ENCODE measurements around the gene TSHZ1.

TSHZ1 gene

GRCh38 chr18:75269124-75269680 lies 58.6 kb downstream of the TSHZ1 start:
- DNase-seq, result no peak

GRCh38 chr18:75269696-75270095 lies 59.1 kb downstream of the TSHZ1 start:
- no peak for DNase-seq

- no peak for DNase-seq
Observed at GRCh38 chr18:75271952-75272351, 61.4 kb downstream of the TSHZ1 start.

DNA sequence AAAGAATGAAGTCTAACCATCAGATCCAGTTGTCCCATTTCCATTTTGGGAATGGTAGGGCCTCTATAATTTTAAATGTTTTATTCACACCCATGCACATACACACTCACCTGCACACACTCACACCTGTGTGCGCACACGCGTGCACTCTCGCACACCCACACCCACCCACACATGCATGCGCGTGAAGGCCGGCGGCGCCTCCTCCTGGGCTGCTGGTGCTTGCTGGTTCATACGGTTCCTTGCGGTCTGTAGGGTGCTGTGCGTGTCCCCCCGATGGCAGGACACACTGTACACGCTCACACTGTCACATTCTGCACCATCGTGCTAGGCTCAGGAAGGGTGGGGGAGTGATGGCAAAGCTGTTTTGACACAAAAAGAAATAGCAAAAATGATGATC lies 63.2 kb downstream of the TSHZ1 start:
- no peak for DNase-seq

- no peak for DNase-seq
Observed at GRCh38 chr18:75275226-75275625, 64.6 kb downstream of the TSHZ1 start.

- no peak for DNase-seq
Observed at GRCh38 chr18:75276818-75277609, 66.4 kb downstream of the TSHZ1 start.

DNA sequence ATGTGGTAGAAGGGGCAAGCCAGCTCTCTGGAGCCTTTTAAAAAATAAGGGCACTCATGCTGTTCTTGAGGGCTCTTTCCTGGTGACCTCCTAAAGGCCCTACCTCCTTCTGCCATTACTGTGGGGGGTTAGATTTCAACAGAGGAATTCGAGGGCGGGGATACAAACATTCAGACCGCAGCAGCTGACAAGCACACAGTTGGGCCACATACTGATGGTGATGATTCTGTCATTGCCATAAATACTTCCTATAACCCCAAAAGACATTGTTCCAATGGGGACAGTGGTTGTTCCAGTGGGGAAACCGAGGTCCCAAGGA lies 67.0 kb downstream of the TSHZ1 start:
- DNase-seq, result no peak

DNA sequence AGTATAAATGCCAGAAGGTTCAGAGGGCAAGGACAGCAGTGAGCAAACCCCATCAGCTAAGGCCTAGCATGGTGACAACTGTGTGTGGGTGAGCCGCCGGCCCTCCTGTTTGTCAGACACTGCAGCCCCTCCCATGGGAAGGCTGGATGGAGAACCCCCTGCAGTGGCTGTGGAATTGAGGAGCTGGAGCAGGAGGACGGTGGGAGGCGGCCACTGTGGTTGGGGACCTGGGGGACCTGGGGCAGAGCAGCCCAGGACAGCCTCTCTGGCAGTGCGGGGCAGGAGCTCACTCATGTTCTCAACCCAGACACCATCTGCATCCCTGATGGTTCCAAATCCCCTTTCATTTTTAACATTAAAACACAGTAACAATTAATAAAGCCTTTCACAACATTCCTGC lies 68.8 kb downstream of the TSHZ1 start:
- no peak for DNase-seq

- DNase-seq, result no peak
Observed at GRCh38 chr18:75280427-75281280, 70.1 kb downstream of the TSHZ1 start.

DNA sequence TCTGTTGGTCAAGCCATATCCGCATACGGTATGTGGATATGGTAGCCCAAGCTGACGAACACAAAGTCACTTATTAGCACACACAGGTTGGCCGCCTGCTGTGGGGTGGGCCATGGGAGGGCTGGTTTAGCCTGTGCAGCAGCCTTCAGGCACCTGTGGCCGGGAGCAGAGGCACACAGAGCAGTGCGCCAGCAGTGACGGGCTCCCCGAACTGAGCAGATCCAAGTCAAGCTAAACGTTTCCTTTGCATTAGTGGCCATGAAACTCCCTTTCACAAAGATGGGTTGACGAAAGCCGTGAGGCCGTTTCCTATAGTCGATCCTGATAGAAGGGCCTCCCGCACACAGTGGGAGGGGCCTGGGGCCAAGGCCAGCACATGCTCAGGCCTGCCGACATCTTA lies 72.1 kb downstream of the TSHZ1 start:
- DNase-seq, result no peak

GRCh38 chr18:75283731-75284130 lies 73.1 kb downstream of the TSHZ1 start:
- no peak for DNase-seq

GRCh38 chr18:75284566-75284965 lies 74.0 kb downstream of the TSHZ1 start:
- no peak for DNase-seq

- no peak for DNase-seq
Observed at GRCh38 chr18:75285876-75286275, 75.3 kb downstream of the TSHZ1 start.

DNA sequence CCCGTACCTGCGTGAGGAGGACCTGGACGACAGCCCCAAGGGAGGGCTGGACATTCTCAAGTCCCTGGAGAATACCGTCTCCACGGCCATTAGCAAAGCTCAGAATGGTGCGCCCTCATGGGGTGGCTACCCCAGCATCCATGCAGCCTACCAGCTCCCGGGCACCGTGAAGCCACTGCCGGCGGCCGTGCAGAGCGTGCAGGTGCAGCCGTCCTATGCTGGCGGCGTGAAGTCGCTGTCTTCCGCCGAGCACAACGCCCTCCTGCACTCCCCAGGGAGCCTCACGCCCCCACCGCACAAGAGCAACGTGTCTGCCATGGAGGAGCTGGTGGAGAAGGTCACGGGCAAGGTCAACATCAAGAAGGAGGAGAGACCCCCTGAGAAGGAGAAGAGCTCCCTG lies 76.4 kb downstream of the TSHZ1 start:
- DNase-seq, result no peak

DNA sequence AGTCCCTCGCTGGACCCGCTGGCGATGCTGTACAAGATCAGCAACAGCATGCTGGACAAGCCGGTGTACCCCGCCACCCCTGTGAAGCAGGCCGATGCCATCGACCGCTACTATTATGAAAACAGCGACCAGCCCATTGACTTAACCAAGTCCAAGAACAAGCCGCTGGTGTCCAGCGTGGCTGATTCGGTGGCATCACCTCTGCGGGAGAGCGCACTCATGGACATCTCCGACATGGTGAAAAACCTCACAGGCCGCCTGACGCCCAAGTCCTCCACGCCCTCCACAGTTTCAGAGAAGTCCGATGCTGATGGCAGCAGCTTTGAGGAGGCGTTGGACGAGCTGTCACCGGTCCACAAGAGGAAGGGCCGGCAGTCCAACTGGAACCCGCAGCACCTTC lies 77.1 kb downstream of the TSHZ1 start:
- DNase-seq, result no peak

DNA sequence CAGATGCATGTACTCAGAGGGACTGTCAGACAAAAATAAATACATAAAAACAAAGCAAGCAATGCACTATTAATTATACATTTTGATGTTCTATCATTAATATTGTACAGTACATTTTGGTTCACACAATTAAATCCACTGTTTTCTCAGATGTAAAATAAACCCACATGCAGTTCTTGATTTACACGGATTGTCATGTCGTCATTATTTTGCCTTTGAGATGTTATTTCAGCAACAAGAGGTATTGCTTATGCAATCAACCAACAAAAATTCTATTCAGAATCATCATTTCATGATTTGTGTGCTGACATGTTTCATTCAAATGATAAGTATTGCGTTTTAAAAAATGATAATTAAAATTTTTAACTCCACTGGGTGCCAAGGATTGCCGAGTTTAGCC lies 79.2 kb downstream of the TSHZ1 start:
- no peak for DNase-seq

DNA sequence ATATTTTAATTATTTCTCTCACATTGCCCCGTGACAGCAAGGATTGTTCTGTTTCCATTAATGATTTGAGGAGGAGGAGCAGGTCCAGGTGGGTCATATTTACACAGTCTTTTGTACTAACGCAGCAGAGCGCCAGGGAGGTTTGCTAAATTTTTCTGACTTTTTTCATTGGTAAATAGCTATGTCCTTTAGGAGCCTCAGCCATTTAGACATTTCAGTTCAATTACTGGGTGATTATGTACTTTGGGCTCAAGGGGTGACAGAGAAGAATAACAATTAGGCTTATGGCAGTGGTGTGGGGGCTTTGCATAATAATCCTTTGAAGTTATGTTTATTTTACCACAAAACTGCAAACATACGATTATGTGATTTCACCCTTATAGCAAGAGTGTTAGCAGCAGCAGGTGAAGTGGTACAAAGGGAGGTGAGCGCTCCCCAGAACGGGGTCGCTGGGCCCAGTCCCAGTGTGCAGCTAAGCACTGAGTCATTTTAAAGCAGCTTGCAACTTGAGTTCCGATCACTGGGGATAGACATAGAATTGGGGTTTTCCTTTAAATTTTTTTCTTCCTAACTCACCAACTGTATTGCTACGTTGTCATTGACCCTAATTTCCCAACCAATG lies 80.3 kb downstream of the TSHZ1 start:
- DNase-seq, result no peak

DNA sequence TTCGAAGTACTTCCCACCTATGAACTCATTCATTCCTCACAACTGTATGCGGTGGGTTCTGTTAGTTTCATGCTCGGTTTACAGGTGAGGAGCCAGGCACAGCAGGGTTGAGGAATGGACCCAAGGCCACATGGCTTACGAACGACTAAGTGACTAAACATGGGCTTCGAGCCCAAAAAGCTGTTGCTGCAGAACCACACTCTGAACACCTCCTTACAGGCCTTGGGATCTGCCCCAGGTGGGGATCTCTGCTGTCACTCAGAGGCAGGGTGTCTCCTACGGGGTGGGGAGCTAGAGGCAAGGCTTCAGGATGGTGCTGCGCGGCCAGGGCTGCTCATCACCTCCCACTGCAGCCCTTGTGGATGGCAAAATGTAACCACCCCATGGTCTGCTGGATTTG lies 80.9 kb downstream of the TSHZ1 start:
- DNase-seq, result no peak

- DNase-seq, result no peak
Observed at GRCh38 chr18:75293591-75293990, 83.0 kb downstream of the TSHZ1 start.

GRCh38 chr18:75297731-75298130 lies 87.1 kb downstream of the TSHZ1 start:
- no peak for DNase-seq

DNA sequence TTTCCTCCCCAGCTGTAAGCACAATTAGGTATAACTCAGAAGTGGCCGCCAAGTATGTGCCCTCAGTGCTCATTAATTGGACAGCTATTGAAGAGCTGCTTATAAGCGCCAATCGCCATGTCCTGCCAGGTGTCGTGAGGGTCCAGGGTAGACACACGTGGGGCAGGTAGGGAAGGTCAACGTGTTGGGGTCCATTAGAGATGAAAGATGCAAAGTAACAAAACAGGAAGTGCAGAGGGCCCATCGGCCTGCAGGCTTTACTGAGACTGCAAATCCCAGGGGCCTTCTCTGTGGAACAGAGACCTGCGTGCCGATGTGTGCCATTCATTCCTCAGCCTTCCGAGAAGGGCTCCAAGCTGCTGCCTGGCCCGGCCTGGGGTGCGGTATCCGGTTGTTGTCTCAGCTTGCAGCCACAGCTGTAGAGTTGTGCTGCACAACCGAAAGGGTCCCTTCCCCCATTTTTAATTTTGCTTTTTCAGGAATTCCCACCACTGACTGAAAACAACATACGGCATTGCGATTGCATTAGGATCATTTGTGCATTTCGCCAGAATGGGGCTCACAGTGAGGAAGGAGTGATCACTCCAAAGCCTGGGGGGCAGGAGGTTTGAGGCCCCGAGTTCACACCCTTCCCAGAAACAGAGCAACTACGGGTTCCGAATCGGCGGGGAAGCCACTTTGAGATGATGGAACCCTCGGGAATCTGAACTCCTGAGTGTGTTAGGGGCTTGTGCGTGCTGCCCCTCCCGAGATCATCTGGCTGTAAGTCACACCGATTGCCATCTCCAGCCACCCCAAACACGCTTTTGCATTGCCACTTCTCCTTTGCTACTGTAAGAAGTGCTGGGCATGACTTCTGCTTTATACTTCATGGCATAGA lies 94.3 kb downstream of the TSHZ1 start:
- no peak for DNase-seq

GRCh38 chr18:75305984-75306383 lies 95.4 kb downstream of the TSHZ1 start:
- no peak for DNase-seq

Data from right kidney (tissue), 1 donor.